Epidermal melanocyte (primary cell): Measurements from ENCODE around the gene ANP32E.

Source experiments
- DNase-seq: peaks from one replicate; pipeline ENCODE4 v3.0.0; 2011; ENCODE audit warnings: low spot score; ENCODE audit not compliant: insufficient read length

Gene ANP32E

DNA sequence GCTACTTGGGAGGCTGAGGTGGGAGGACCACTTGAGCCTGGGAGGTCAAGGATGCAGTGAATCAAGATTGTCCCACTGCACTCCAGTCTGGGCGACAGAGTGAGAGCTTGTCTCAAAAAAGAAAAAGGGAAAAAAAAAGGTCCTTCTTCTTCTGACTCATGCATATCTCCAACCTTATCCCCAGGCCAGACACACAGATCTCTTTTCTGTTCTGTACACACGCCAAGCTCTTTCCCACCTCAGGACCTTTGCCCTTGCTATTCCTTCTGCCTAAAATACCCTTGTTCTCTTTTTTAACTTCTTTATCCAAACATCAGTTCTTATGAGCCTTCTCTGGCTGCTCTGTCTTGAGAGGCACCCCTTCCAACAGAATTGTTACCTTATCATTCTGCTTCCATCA is 64.1 kb downstream of the ANP32E start:
- no peak for DNase-seq

DNA sequence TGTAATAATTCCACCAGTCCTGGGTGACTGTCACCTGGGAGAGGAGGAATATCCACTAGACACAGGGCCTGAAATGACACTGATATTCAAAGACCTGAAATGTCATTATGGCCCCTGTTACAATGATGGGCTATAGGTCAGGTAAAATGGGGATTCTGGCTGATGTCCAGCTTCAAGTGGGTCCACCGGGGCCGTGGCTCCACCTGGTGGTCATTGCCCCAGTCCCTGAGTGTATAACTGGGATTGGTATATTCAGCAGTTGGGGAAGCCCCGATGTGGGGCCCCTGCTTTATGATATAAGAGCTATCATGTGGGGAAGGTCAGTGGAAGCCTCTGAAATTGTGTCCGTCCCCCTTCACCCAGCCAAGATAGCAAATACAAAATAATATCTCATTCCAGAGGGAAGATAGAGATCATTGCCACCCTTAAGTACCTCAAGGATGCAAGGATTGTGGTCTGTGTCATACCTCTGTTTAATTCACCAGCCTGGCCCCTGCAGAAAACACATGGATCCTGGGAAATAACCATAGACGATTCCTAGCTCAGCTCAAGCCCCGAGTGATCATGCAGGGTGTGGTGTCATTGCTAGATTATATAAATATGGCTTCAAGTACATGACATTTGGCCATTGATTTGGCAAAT is 66.8 kb downstream of the ANP32E start:
- peak; percentile 59 for DNase-seq
